GM18907 (cell line): ENCODE results near the gene MRRF.
"Not testable (repeated sequence)": the region's sequence is repeated elsewhere in the genome, so short reads cannot be mapped to it uniquely, and the experiment has no call there.

Experiments used
- ATAC-seq: cut with Tn5 transposase; IDR thresholded peaks from one replicate; pipeline ENCODE4 v1.9.1; 2021; ENCODE audit warnings: mild to moderate bottlenecking, moderate library complexity; ENCODE audit not compliant: unreplicated experiment

MRRF gene

DNA sequence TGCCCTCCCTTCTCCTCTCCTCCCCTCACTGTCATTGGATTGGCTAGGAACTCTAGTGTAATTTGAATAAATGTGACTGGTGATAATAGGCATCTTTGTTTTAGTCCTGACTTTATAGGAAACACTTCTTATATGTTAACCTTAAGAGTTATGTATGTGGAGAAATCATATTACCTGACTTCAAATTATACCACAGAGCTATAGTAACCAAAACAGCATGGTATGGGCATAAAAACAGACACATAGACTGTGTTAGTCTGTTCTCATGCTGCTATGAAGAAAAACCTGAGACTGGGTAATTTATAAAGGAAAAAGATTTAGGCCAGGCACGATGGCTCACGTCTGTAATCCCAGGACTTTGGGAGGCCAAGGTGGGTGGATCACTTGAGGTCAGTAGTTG is 9.4 kb downstream of the MRRF start:
- ATAC-seq, result no peak

DNA sequence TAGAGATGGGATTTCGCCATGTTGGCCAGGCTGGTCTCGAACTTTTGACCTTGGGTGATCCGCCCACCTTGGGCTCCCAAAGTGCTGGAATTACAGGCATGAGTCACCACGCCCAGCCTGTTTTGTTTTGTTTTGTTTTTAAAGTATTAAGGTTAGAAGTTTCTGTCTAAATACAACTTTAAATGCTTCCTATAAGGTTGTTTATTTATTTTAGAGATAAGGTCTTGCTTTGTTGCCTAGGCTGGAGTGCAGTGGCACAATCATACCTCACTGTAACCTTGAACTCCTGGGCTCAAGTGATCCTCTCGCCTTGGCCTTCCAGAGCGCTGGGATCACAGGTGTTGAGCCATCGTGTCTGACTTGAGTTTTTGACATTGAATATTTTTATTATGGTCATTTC is 11.4 kb downstream of the MRRF start:
- ATAC-seq, result no peak

DNA sequence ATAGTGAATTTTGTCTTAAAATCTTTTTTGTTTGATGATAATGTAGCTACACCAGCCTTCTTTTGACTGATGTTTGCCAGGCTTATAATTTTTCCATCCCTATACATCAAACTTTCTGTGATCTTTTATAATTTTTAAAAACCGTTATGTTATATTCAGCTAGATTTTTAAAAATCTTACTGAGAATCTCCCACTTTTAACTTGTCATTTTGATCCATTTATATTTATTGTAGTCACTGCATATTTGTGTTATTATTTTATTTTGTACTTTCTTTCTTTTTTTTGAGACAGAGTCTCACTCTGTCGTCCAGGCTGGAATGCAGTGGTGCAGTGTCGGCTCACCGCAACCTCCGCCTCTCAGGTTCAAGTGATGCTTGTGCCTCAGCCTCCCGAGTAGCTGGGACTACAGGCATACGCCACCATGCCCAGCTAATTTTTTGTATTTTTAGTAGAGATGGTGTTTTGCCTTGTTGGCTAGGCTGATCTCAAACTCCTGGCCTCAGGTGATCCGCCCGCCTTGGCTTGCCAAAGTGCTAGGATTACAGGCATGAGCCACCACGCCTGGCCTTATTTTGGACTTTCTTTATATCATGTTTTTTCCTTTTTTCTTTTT is 12.7 kb downstream of the MRRF start:
- no peak for ATAC-seq

DNA sequence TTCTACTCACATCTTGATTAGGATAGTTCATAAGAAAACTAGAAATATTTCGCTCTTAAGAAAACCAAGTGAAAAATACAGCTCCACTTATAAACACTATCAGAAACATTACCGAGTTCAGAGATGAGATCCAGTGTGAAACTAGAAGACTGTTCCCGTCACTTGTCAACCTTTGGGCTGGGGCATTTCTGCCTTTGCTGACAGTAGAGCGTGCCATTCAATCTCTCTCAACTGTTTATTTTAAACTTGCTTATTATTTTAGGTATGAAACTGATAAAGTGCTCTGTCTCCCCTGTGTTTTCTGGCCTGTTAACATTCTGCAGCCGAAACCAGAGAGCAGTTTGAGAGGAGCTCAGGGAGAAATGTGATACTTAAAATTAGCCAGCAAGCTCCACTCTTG is 16.7 kb downstream of the MRRF start:
- ATAC-seq, result no peak

DNA sequence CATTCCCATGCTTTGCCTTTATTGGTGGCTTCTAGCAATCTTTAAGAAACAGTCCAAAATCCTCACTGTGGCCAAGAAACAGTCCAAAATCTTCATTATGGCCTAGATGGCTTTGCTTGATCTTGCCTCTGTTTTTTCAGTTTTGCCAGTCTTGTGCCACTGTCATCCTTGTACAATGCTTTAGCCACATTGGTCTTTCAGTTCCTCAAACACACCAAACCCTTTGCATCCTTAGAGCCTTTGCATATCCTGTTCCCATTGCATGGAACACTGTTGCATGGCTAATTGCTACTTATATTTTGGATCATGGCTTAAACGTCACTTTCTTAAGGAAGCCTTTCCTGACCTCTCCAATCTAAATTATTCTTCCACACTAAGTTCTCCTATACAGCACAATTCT is 22.1 kb downstream of the MRRF start:
- peak; percentile 83 for ATAC-seq

DNA sequence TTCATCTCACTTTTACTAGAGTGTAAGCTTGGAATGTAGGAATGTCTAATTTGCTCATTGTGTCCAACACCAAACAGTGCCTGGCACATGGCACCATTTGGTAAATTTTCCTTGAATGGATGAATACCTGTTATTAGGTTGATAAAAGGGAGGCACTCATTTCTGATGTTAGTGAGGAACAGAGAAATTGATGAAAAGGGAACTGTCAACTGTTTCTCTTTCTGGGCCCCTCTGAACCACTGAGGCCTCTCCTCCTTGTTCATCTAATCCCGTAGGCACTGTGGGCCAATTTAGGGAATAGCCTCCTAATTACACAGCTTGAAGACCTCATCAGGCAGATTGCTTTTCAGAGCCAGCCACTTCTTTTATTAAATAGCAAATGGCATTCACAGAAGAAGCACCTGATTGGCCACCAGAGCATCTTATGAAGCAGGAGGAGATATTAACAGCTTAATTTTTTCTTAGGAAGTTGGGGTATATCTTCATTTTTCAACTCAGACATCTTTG is 22.6 kb downstream of the MRRF start:
- ATAC-seq, result no peak

DNA sequence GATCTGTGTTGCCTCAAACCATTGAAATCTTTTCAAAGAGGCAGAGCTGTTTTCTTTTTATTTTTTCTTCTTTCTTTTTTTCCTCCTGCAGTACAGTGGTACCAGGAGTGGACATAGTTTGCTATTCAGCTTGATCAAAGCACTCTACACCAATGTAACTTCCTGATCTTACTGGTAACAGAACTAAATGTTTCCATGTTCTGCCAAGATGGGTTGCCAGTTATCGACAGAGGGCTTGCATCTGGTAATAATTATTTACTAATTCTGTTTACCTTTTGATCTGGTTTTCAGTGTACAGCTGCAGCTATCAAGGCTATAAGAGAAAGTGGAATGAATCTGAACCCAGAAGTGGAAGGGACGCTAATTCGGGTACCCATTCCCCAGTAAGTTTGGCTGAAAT is 26.8 kb downstream of the MRRF start:
- ATAC-seq, result no peak

DNA sequence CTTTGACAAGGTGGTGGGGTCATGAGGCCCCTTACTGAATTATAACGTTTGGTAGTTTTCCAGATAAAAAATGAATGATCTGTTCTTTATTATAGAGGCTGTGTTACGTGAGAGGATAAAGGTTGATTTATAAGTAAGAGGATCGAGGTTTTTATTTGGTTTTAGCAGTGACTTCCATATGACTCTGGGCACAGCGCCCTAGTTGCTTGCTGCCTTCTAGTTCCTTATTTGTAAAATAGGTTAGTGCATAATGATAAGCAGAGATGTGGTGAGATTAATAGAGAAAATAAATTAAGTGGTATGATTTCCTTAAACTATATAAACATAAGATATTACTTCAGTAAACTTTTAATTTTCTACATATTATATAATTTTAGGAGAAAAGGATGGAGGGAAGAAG is 29.8 kb downstream of the MRRF start:
- no peak for ATAC-seq

DNA sequence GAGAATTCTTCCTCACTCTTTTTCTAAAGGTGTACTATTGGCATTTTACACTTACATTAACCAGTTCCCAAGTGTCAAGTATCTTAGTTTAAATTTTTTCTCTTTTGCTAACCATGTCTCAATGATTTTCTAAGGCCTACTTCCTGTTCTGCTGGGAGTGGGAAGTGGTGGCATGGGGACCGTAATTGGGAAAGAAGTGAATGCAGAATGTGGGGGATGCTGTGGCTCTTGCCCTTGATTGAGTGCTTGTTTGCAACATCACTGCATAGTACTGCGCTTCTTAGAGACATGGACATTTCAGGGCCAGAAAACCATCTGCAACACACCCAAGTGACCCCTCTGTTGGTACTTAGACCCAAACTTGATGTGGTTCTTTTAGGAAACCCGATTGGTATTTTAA is 32.8 kb downstream of the MRRF start:
- no peak for ATAC-seq

DNA sequence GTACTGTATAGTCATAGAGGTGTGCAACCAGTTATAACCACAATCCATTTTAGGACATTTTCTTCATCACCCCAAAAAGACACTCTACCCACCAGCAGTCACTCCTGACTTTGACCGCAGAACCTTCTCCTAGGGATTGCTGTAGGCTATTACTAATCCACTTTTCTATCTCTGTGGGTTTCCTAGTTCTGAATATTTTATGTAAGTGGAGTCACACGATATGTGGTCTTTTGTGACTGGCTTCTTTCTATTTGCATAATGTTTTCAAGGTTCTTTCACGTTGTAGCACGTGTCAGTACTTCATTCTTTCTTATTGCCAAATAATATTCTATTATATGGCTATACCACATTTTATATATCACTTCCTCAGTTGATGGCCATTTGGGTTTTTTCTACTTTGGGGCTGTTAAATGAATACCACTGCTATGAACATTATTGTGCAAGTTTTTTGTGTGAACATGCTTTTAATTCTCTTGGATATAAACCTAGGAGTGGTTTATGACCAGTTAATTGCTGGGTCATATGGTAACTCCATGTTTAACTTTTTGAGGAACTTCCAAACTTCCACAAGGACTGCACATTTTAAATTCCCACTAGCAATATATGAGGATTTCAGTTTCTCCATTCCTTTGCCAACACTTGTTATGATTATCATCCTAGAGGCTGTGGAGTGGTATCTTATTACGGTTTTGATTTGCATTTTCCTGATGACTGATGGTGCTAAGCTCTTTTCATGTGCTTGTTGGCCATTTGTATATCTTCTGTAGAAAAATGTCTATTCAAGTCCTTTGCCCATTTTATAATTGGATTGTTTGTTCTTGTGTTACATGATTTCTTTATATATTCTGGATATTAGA is 37.8 kb downstream of the MRRF start:
- no peak for ATAC-seq

DNA sequence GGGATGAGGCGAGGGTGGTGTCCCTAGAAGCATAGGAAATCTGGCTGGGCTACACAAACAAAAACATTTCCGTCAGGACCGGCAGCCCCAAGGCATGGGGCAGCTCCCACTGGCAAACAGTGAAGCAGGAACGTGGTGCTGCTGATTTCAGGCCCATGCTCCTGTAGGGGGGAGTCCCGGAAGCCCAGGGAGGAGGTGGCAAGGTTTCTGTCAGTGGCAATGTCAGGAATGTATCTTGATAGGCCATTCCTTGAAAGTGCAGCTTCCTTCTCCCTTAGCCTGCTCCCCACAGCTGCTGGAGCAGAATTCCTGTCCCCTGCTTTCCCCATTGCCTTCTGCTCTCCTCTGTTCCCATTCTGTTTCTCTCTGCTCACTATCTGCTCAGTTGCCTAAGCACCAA is 42.4 kb downstream of the MRRF start:
- no peak for ATAC-seq

DNA sequence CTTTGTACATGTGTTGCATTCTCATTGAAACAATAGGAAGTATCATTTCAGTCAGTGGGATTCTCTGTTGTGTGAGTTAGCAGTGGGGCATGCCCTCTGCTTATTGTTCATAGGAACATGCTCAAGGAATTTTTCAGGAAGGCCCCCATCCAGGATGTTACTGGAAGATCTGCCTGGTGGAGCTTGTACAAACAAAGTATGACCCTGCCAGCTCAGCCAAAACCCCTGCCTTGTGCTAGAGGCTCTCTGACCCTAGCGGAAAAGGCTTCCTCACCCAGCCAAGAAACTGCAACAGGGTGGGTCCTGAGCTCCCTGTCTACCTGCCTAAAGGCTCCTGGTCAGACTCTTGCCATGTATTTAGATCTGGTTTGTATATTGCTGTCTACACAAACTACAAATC is 43.2 kb downstream of the MRRF start:
- no peak for ATAC-seq

DNA sequence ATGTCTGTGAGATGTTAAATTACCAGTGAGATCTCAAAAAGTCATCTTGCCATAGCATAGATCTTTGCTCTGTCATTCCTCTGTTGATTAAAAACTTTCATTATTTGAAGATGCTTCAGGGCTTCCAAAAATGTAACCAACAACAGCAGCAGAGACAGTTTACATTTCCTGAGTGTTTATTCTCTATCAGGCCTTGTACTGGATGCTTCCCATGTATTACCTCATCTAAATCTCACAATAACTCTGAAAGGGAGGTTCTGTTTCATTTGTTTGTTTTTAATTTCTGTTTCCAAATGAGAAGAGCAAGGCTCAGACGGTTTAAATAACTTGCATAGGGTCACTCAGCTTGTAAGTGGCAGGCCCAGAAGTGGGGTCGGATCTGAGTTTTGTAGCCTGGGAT is 45.2 kb downstream of the MRRF start:
- ATAC-seq, result no peak

DNA sequence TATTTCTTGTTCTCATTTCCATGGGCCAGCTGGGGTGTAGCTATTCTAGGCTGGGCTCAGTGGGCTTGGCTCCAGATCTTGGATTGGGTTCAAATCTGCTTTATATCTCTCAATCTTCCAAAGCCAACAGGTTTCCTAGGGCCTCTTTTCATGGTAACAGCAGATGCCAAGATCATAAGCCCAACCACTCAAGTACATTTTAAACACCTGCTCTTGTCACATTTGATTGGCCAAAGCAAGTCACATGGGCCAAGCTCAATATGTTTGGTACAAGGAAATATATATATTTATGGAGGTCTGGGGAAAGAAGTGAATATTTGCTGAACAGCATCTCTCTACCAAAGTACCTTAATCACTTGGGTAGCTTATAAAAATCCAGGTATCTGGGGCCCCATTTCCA is 49.5 kb downstream of the MRRF start:
- no peak for ATAC-seq

DNA sequence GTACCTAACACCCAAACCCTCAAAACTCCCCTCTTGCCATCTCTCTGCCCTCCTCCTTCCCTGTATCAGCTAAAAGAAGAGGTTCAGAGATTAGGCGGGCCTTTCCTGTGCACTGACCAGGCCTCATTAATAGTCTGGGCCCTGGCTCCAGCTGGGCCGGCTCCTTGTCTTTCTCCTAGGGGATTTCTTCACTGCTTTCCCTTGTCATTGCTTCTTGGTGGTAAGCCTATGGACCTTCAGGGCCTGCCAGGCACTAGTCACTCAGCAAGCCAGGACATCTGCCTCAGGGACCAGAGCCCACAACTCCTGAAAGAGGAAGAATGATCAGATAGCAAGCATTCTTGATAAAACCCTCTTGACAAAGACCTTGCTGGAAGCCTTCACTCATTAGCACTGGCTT is 50.9 kb downstream of the MRRF start:
- no peak for ATAC-seq

DNA sequence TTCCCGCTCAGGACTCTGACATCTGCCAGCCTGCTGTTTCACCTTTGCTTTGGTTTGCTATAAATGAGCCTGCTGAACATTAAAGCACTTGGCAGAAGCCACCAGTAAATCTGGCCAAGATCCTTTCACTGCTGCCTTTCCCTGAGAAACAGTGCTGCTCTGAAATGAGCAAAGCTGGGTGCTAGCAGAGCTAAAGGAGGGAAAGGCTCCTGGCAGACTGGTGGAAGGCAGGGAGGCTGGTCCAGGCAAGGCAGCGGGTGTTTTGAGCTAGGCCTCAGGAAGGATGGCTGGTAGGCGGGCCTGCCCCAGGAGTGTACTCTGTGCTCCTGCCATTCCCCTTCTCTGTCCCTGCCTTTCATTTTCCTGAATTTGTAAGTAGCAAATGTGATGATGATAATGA is 53.6 kb downstream of the MRRF start:
- no peak for ATAC-seq

DNA sequence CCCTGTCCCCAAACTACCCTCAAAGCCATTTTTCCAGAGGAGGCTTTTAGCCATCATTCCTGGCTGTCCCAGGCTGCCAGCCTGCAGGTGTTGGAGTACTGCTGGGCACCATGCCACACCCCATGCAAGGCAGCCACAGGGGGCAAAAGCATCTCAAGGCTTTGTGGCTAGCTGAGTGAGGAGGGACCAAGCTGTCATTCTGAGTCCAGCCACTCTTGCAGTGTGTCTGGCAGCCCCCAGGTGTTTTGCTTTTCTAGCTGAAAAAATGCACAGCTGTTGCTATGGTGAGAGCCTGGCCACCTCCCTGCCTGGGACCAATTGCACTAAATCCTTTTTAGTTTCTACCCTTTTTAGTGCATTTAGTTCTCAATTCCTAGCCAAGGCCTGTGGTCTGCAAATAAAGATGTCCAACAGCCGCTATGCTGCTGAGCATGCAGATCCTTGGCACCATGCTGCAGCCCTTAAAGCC is 55.8 kb downstream of the MRRF start:
- no peak for ATAC-seq

DNA sequence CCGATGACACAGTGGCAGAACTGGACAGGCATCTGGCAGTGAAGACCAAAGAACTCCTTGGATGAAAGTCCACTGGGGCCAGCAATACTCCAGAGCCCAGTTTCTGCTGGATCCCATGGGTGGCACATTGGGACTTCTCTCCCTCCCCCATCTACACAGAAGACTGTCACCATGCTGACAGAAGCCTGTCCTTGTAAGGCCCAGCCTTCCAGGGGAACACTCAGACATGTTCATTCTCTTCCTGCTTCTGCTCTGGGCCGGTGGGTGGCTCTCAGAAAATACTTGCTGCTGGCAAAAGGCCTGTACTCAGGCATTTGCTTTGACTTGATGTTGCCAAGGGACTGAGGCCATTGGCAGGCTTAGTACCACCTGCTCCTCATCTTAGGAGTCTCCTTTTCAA is 57.9 kb downstream of the MRRF start:
- no peak for ATAC-seq

DNA sequence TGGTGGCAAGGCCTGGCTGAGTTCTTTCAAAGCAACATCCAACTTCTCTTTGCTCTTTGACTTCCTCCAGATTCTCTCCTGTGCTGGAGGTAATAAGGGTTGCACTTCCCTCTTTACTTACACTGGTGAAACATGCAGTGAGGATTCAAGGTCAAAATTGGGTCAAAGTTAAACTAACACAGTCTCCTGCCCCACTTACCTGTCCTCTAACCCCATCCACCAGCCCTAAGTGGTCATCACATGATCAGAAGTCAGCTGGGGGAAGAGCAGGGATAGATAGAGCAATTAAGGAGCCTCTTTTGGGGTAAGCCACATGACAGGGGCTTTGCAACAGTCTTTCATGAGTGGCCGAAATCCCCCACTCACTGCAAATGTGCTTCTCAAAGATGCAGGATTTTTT is 60.0 kb downstream of the MRRF start:
- ATAC-seq, result not testable (repeated sequence)

DNA sequence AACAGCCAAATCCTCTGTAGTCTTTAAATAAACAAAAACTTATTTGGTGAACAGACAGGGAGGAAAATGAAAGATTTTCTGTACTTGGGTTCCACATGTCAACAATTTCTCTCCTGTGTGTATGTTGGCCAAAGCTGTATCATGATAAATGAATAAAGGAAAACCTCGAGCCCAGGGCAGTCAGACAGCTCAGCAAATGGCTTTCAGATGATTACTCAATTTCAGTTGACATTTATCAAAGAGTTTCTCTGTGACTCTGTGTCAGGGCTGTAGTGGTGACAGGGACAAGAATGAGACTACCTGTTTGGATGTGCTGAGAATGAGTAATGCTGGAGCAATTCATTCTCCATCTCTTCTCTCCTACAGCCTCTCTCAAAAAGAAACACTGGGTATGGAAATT is 60.4 kb downstream of the MRRF start:
- no peak for ATAC-seq

DNA sequence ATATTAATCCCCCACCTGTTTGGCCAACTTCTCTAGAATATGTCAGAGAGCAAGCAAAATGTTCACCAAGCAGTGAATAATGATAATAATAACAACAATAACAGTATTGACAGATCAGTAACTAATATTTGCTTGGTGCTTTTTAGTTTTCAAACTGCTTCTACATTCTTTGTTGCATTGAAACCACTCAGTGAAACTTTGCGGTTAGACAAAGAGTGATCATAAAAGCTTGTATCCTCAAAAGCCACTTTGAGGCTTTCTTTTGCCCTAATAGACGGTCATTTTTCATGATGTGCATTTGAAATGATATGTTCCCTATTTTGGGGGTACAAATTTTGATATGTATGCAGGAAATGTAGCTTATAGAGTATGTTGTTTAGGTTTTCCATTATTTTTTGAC is 62.5 kb downstream of the MRRF start:
- no peak for ATAC-seq

DNA sequence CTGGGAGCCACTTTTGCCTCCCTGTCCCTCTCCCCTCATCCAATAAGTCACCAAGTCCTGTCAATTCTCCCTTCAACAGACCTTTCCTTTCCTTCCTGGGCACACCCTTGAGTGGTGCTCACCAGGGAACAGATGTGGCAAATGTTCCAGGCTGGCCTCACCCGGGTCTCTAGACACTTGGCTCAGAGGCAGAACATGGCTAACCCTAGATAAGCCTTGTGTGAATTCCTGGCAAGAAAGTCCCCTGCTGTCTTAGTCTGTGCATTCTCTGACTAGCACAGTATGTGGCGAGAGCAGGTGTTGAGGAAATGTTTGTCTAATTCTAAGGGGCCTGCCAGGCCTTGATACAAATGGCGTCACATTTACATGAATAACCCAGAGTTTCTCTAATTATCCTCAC is 64.9 kb downstream of the MRRF start:
- ATAC-seq, result no peak
